ENCODE results near the gene BLVRA.
"Not testable (repeated sequence)": the region's sequence is repeated elsewhere in the genome, so short reads cannot be mapped to it uniquely, and the experiment has no call there.

The BLVRA gene

DNA sequence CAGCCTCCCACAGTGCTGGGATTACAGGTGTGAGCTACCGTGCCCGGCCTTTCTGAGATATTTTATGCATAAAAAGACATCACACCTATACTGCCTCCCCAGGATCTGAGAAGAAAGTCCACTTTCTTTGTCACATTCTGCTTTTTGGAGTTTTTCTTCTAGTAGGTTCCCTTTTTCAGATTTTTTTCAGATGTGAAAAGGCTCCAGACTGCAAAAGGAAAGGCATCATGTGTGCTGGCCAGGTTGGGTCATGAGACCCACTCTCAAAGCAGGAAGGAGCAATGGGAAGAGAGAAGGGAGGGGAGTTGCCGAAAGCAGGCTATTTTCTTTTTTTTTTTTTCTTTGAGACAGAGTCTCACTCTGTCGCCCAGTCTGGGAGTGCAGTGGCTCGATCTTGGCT lies 10.8 kb downstream of the BLVRA start:
- DNase-seq (ENCODE audit: low spot score): no peak

GRCh38 chr7:43769791-43770465 lies 11.4 kb downstream of the BLVRA start:
- DNase-seq (ENCODE audit: low spot score): no peak

- no peak for DNase-seq (ENCODE audit: low spot score)
Observed at GRCh38 chr7:43771128-43771527, 12.6 kb downstream of the BLVRA start.

DNA sequence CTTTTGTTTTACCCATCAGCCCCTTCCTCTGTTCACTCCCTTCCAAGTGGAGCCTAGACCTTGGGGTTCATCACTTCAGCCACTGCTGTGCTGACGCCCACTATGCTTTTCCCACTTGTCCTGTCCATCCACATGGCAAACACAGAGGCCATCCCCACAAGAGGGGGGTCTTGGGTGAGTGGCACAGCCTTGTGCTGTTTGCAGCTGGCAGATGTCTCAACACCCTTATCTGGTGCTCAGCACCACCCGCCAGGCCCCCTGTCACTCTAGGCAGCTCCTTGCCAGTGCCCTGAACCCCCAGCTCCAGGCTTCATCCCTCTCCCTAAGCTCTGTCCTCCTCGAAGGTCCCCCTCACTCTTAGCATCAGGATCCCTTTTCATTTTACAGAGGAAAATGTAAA lies 13.1 kb downstream of the BLVRA start:
- no peak for DNase-seq (ENCODE audit: low spot score)

DNA sequence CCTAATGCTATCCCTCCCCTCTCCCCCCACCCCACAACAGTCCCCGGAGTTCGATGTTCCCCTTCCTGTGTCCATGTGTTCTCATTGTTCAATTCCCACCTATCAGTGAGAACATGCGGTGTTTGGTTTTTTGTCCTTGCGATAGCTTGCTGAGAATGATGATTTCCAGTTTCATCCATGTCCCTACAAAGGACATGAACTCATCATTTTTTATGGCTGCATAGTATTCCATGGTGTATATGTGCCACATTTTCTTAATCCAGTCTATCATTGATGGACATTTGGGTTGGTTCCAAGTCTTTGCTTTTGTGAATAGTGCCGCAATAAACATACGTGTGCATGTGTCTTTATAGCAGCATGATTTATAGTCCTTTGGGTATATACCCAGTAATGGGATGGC lies 14.8 kb downstream of the BLVRA start:
- not testable (repeated sequence) for DNase-seq (ENCODE audit: low spot score)

DNA sequence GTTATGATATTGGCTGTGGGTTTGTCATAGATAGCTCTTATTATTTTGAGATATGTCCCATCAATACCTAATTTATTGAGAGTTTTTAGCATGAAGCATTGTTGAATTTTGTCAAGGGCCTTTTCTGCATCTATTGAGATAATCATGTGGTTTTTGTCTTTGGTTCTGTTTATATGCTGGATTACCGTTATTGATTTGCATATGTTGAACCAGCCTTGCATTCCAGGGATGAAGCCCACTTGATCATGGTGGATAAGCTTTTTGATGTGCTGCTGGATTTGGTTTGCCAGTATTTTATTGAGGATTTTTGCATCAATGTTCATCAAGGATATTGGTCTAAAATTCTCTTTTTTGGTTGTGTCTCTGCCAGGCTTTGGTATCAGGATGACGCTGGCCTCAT lies 16.8 kb downstream of the BLVRA start:
- DNase-seq (ENCODE audit: low spot score): not testable (repeated sequence)

- DNase-seq (ENCODE audit: low spot score): not testable (repeated sequence)
Observed at GRCh38 chr7:43778293-43779044, 20.0 kb downstream of the BLVRA start.

DNA sequence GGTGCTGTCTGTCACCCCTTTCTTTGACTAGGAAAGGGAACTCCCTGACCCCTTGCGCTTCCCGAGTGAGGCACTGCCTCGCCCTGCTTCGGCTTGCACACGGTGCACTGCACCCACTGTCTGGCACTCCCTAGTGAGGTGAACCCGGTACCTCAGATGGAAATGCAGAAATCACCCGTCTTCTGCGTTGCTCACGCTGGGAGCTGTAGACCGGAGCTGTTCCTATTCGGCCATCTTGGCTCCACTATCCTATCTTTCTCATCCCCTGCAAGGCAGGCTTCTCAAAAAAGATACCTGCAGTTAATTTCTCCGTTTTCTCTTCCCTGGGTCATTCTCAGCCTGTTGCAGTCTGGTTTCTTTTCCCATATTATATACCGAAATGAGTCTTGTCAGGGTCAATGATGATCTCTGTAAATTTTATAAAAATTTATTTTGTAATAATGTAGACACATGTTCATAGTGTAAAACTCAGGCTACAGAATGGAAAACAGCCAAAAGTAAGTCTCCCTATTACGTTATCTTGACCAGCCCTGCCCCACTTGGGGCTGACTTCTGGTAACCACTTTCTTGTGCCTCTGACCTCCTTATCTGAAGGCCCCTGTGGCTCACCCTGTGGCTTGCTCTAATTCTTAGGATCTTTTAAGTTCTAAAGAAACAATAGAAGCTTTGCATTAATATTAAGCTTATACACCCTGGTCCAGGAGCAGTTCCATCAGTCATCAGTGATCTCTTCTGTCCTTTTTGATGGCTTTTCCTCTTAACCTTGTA lies 20.7 kb downstream of the BLVRA start:
- DNase-seq (ENCODE audit: low spot score): no peak

DNA sequence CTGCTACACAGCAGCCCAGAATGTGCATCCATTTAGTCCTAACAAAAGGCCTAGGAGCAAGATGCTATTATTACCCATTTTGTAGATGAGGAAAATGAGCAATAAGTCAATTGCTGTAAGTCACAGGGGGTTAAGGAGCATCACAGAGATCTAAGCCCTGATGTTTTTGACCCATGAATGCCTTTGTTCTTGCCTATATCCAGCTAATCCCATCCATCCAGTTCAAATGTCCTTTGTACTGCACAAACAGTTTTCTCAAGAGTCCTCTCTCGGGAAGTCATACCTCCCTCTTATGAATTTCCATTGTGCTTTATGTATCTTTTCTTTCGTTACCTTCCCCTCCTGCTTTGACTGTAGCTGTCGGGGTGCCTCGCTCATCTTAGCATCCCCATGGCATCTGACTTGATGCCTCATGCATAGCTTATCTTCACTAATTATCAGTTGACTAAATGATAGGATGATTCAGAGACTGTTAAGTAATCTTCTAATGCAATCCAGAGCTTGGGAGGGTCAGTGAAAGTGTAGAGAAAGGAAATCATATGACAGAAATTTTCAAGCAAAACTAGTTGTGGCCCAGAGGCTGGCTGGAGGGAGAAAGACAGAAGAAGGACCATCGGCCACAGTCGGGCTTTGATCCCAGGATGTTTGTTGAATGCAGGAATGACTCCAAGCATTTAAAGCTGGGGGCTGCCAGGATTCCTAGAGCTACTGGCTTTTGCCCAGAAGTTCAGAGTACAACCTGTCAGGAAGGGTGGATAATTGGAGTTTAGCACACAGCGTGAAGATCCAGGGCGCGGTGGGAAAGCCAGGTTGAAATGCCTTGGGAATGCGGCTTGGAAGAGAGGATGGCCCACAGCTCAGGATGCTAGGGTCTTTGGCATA lies 23.5 kb downstream of the BLVRA start:
- no peak for DNase-seq (ENCODE audit: low spot score)

GRCh38 chr7:43782768-43783555 lies 24.5 kb downstream of the BLVRA start:
- DNase-seq (ENCODE audit: low spot score): no peak

GRCh38 chr7:43784030-43784584 lies 25.6 kb downstream of the BLVRA start:
- no peak for DNase-seq (ENCODE audit: low spot score)

DNA sequence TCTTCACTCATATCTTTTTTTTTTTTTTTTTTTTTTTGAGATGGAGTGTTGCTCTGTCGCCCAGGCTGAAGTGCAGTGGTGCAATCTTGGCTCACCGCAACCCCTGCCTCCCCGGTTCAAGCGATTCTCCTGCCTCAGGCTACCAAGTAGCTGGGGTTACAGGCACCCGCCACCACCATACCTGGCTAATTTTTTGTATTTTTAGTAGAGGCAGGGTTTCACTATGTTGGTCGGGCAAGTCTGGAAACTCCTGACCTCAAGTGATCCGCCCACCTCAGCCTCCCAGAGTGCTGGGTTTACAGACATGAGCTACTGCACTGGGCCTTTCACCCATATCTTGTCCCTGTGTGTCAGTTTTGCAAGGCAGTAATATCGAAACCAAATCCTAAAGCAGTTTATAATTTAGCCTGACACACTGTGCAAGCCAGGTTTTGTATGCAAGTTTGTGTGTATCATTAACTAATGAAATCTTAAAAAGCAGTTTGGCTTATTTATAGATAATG lies 26.2 kb downstream of the BLVRA start:
- DNase-seq (ENCODE audit: low spot score): not testable (repeated sequence)

DNA sequence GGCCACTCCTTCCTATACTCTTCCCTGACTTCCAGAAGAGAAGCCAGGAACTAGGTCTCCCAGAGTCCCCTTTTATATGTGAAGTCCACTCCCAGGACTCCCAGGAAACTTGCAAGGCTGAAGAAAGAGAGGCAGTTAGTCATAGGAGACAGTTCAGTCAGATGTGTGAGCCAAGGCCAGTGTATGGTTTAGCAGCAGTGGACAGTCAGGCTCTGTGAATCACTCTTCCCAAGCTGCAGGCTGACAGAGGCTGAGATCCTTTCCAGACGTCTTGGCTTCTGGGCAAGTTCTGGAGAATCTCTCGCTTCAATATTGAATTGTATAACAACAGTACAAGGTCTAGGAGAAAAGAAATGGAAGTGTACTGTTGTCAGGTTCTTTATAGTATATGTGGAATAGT lies 26.9 kb downstream of the BLVRA start:
- DNase-seq (ENCODE audit: low spot score): no peak

DNA sequence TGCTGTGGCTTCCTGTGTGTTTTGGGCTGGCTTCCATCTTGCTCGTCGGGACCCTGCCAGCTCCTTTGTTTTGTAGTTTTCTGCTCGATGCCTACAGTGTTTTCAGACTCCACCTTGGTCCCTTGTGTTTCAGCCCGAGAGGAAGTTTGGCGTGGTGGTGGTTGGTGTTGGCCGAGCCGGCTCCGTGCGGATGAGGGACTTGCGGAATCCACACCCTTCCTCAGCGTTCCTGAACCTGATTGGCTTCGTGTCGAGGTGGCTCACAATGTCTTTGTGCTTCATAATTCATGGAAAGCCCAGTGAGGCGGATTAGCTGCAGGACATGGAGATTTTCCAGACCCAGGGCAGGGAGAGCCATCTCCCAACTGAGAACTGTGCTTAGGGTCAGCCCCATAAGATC lies 29.3 kb downstream of the BLVRA start:
- DNase-seq (ENCODE audit: low spot score): no peak

DNA sequence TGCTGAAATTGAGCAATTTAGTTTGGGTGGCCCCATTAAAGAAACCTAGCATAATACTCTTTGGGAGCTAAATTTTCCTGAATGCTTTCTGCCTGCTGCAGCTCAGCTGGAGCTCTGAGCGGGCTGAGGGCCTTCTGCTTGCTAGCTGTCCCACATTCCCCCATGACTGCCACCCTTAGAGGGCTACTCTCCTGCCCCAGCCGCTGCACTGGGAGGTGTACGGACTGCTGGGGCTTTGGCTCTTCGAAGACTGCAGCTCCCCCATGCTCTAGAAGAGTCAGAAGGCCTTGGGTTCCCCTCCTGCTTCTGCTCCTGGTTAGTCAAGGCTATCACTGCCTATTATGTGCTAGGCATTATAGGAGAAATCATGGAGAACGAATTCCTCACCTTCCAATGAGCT lies 31.5 kb downstream of the BLVRA start:
- DNase-seq (ENCODE audit: low spot score): no peak

DNA sequence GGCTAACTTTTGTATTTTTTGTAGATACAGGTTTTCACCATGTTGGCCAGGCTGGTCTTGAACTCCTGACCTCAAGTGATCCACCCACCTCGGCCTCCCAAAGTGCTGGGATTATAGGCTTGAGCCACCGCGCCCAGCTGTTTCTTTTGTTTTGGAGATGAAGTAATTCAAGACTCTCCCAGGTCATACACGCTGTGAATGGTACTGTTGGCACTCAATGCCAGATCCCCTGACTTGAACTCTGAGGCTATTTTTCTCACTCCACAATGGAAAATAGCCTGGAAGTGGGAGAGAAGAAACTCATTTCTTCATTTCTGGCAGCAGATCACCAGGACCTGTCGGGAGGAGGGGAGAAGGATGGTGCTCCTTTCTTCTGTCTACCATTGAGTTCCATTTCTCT lies 32.4 kb downstream of the BLVRA start:
- DNase-seq (ENCODE audit: low spot score): no peak

GRCh38 chr7:43791665-43792064 lies 33.2 kb downstream of the BLVRA start:
- no peak for DNase-seq (ENCODE audit: low spot score)

DNA sequence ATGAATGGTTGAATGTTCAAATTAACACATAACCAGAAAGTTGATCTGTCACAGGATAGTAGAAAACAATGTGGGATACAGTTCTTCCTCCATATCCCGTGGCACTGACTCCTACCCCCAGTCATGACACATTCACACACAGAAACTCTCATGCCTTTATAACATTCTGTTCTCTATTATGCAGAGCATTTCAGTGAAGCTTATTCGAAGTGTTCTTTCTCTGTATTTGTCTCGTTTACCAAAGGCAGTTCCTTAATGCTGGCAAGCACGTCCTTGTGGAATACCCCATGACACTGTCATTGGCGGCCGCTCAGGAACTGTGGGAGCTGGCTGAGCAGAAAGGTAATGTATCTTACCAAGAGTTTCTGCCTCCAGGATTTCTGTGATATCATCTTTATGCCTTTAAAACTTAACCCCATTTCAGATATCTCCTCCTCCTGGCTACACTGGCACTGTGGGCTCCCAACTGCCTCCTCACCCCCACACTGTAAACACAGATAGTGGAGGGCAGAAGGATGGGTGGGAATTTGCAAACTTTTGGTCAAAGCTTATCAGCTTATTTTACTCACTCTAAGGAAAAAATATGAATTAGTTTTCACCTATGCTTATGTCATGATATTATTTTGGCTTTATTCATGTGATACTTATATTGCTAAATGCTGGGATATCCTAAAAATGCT lies 34.1 kb downstream of the BLVRA start:
- DNase-seq (ENCODE audit: low spot score): no peak

- DNase-seq (ENCODE audit: low spot score): no peak
Observed at GRCh38 chr7:43799605-43800004, 41.1 kb downstream of the BLVRA start.

DNA sequence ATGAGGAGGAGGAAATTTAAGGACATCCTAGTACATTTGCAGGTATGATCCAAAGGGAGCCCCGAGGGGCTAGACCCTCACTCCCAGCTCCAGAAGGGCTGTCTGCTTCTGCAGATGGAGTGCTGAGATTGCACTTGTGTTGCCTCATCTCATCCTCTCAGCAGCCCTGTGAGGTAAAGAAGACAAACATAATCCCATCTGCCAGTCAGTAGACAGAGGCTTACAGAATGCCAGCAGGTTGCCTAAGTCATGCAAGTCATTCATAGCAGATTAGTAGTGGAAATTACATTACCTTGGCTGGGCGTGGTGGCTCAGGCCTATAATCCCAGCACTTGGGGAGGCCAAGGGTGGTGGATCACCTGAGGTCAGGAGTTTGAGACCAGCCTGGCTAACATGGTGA lies 45.4 kb downstream of the BLVRA start:
- no peak for DNase-seq (ENCODE audit: low spot score)

All from CD4-positive, alpha-beta T cell treated with Interleukin-2 at 100 ng/mL for 4 hours (primary cell).